Activated CD8-positive, alpha-beta memory T cell treated with anti-CD3 and anti-CD28 coated beads for 4 hours (primary cell): Measurements from ENCODE around the gene RPS6KA4.
"Not testable (repeated sequence)": the region's sequence is repeated elsewhere in the genome, so short reads cannot be mapped to it uniquely, and the experiment has no call there.

Source experiments
- DNase-seq, 2 donors: peaks; one replicate each; pipeline ENCODE4 v3.0.0-alpha.2; 2020; ENCODE audit warnings: low read depth in 2 of 2

Gene RPS6KA4

DNA sequence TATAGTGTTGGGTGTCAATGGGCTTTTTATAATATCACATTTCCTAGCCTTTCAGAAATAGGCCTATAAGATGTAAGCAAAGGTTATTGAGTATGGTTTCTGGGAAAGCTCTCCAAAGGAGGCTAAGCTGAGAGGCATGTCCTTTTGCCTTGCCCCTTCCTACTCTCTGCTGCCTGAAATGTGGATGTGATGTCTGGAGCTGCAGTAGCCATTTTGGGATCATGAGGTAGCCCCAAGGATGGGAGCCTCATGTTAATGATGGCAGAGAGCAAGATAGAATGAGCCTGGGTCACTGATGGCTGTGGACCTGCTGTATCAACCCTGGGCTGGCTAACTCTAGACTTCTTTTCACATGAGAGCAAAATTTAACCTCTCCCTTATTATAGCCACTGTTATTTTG is 29.0 kb downstream of the RPS6KA4 start:
- no peak for DNase-seq

GRCh38 chr11:64388894-64389293 is 29.9 kb downstream of the RPS6KA4 start:
- no peak for DNase-seq

DNA sequence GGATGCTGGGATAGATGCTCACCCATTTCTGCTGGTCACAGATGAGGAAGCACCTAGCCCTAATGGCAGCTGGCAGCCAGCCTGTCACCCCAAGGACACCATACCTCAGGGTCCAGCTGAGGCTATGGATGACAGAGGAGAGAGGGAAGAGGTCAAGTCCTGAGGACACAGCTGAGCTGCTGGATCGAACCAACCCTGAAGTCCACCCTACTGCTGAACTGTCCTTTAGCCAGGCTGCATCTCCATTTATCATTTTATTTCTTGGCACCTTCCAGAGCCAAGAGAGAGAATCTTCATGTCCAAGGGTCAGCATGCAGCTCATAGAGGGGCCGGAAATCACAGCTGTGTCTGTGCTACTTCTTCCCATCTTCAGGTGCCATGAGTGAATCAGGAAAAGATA is 30.9 kb downstream of the RPS6KA4 start:
- no peak for DNase-seq

DNA sequence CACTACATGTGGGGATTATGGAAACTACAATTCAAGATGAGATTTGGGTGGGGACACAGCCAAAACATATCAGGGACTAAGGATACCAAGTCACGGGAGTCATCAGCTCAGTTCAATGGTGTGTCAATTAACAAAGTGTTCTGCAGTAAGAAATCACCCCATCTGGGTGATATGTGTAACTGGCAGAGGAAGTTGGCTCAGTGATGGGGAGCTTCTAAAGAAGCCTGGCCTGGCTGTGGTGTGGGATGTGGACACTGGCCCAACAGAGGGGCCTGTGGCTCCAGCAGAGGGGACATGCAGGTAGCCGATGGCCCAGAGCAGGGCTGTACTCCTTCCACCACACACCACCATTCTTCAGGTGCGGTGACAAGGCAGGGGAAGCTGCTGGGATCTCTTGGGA is 31.6 kb downstream of the RPS6KA4 start:
- no peak for DNase-seq

DNA sequence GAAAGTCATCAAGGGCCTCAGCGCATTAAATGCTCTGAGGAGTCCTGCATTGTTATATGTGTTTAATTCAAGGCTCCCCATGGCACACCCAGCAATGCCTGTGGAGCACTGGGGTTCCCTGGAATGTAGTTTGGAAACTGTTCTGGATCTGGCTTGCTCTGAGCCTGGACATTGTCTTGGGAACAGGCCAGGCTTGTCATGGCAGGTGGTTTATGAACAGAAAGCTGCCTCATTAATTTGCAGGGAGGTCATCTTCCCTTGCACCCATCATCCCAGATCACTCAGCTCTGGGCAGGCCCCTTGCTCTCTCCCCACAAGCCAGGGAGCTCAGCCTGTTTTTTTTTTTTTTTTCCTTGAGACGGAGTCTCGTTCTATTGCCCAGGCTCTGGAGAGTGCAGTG is 32.9 kb downstream of the RPS6KA4 start:
- no peak for DNase-seq

DNA sequence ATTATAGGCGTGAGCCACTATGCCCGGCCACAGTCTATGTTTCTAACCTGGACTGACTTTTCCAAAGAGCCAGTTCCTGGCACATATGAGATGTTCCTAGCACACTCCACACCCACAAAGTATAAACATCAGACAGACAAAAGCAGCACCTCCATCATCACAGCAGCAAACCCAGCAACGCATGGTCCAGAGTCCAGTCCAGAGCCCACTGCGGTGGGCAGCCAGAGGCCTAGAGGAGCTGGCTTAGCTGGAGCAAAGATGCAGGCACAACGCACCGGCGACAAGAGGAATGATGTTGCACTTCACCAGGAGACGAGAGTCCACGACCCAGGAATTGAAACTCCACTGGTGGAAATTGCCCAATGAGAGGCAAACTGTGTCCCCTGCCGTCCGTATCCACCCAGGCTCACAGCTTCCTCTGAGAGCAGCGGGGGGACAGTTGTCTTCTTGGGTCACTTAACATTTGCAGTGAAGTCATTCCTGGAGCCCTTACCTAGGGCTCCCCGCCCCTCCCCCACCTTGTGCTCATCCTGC is 36.6 kb downstream of the RPS6KA4 start:
- DNase-seq: no peak

DNA sequence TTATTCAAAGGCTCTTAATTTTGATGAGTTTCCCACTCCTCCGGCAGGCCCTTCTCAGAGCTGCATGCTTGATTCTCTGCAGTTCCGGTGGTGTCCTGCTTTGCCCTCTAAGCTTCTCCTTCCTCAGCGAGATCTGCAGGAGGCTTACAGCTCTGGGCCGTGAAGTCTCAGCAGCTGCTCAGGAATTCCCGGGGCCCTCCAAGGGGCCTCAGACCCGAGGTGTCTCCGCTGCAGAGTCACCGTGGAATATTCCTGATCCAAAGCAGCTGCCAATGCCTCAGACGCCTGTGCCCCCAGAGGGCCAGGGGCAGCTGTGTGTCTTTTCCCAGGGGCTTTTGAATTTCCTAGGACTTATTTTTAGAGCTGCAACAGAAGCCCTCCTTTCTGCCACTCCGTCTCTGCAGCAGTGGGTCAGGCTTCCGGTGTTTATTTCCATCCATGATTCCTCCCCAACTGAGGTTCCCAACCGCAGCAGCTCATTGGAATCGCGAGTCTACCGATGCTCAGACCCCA is 37.2 kb downstream of the RPS6KA4 start:
- DNase-seq: no peak

GRCh38 chr11:64400102-64400501 is 41.1 kb downstream of the RPS6KA4 start:
- no peak for DNase-seq

DNA sequence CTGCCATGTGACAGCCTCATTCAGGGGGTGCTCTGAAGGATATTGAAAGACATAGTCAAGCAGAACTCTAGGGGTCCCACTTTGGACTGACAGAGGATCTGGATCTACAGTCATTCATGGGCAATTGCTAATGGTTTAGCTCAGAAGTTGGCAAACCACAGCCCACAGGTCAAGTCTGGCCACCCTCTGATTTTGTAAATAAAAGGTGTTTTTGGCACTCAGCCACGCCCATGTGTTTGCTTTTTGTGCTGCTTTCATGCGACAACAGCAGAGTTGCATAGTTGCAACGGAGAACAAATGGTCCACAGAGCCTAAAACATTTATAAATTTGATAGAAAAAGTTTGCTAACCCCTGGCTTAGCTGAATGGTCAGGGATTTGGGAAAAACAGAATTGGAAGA is 41.7 kb downstream of the RPS6KA4 start:
- DNase-seq: no peak

- no peak for DNase-seq
Observed at GRCh38 chr11:64401775-64402174, 42.8 kb downstream of the RPS6KA4 start.

- no peak for DNase-seq
Observed at GRCh38 chr11:64403106-64403505, 44.1 kb downstream of the RPS6KA4 start.

DNA sequence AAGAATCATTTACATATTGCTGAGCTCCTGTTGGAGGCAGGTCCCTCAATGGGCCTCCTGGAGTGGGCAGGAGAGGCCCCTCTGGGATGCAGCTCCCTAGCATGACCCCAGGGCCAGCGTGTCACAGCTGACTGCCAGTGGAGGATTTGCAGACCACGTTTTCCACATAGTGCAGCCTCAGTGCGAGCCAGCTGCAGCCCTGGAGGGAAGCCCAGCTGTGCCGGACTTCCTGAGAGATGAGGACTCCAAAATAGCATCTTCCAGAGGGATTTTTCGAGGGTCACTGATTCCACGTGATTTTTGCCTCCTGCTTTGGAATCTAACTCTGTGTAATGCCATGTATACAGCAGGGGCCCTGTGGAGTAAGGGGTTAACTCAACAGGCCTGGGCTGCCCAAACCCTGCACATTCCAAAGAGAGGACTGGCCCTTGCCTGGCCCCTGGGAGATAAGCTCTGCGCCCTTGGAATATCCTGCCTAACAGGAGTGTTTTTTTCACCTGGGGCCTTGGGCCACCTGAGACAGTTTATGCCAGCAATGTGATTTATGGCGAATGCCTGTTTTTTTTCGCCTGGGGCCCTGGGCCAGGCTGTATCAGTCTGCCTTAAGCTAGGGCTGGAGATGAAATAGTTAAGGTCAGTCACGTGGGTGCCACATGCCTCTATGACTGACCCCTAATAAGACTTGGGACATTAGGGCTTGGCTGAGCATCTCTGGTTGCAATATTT is 47.4 kb downstream of the RPS6KA4 start:
- DNase-seq: no peak

DNA sequence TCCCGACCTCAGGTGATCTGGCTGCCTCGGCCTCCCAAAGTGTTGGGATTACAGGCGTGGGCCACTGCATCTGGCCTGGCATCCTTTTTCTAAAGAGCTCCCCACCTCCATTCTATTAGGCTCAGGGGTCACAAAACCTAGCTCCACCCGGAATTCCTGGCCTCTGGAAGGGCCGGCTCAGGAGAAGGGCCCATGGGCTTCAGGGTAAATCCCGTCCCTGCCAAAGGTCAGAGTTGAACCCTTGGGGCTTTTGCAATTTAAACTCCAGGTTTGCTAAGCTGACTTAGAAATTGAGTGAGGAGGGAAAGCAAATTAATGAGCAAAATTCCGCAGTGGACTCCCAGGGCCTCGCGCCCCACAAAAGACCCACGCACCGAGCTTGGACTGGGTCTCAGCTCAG is 48.3 kb downstream of the RPS6KA4 start:
- DNase-seq: no peak

DNA sequence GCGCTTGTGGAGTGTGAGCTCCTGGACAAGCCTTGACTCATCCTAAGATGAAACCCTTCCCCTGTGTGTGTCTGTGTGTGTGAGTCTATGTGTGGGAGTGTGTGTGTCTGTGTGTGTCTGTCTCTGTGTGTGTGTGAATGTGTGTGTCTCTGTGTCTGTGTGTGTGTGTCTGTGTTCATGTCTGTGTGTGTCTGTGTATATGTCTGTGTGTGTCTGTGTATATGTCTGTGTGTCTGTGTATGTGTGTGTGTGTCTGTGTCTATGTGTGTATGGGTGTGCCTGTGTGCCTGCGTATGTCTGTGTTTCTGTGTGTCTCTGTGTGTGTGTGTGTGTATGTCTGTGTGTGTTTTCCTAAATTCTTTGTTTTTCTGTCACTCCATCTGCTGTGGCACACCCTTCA is 48.7 kb downstream of the RPS6KA4 start:
- no peak for DNase-seq

DNA sequence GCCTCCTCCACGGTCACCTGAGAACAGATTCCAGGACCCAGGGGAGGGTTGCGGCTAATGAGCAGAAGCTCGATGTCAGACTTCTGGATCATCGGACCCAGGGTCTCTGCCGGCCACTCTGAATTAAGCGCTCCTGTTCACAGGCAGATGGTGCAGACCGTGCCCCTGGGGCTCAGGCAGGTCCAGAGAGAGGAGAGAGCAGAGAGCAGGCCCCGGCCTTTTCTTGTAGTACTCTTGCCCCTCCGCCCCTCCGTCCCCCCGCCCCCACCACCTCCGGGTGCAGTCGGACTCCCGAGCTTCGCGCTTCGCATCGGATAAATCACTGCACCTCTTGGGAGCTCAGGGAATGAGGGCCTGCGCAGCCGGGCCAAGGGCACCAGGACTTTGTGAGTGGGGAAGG is 50.3 kb downstream of the RPS6KA4 start:
- DNase-seq: no peak

DNA sequence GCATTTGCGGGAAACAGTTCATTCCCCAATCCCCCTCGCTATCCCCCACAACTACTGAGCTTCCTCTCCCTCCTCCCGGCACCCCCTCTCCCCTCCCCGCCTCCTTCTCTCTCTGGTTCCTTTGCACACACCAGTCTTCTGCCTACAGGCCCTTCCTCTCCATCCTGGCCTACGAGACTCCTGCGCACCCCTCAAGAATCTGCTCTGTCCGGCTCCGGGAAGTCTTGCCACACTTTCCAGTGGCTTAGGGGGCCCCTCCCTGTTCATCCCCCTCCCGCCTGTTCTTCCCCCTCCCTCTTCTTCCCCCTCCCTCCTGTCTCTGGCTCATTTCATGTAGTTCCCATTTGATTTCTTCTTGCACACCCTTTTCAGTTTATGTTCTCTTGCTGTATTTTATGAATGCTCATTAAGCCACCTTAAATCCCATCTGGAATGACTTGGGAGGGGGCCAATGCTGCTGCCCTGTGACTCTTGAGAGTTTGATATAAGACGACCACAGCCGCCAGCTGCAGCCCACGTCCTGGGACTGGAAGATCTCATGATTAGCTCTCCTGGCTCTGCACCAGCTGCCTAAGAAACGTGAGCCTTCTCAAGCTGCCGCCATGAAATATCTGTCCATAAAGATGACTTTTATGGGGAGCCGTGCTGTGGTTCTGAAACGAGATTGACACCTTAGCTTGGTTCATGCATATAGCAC is 50.9 kb downstream of the RPS6KA4 start:
- no peak for DNase-seq

DNA sequence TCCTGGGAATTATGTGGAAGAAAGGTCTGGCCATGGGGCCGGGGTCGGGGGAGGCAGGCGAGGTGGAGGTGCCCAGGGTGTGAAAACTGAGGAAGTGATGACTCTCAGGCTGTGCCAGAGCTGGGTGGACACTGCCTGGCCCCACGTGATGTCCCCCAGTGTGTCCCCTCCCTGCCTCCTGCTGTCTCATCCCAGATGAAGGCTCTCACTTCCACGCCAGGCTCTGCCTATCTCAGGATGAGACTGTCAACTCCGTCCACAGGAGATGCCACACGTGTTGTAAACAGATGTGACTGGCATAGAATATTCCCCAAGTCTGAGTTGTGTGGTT is 51.4 kb downstream of the RPS6KA4 start:
- no peak for DNase-seq

DNA sequence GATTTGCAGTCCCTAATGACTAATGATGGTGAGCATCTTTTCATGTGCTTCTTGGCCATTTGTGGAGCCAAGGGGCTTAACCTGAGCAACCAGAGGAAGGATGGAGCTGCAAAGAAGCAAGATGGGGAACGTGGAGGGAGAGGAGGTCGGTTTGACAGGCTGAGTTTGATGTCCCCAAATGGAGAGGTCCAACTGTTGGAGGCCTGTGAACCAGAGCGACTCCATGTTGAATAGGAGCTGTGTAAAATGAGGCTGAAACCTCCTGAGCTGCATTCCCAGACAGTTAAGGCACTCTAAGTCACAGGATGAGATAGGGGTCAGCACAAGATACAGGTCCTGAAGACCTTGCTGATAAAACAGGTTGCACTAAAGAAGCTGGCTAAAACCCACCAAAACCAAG is 54.5 kb downstream of the RPS6KA4 start:
- DNase-seq: no peak

GRCh38 chr11:64415286-64415685 is 56.3 kb downstream of the RPS6KA4 start:
- DNase-seq: no peak

GRCh38 chr11:64415996-64416728 is 57.2 kb downstream of the RPS6KA4 start:
- DNase-seq: no peak

DNA sequence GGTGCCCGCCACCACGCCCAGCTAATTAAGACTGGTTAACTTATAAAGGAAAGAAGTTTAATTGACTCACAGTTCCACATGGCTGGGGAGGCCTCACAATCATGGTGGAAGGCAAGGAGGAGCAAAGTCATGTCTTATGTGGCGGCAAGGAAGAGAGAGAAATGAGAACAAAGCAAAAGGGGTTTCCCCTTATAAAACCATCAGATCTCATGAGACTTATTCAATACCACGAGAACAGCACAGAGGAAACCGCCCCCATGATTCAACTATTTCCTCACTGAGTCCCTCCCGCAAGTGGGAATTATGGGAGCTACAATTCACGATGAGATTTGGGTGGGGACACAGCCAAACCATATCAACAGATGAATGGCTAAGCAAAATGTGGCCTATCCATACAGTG is 59.3 kb downstream of the RPS6KA4 start:
- DNase-seq: not testable (repeated sequence)

- no peak for DNase-seq
Observed at GRCh38 chr11:64419257-64419790, 60.4 kb downstream of the RPS6KA4 start.
